ENCODE measurements around the gene BTNL8.
A peak's percentile ranks its signal among the peaks of the same experiment; 100 is the strongest.
"Not testable (repeated sequence)": the region's sequence is repeated elsewhere in the genome, so short reads cannot be mapped to it uniquely, and the experiment has no call there.

The BTNL8 gene

GRCh38 chr5:180869587-180869986, 29.4 kb upstream of the BTNL8 start:
- H3K4me1 Mint-ChIP-seq (ENCODE audit: low read depth), result peaks cover 12% of the 10 kb centered on the region
- no peaks in the 10 kb centered on the region for H3K36me3 Mint-ChIP-seq (ENCODE audit: low read depth)
- no peaks in the 10 kb centered on the region for H3K9me3 Mint-ChIP-seq
- no peak overlapping the region for H3K4me3 Mint-ChIP-seq
- H3K27me3 Mint-ChIP-seq (ENCODE audit: low read depth), result peaks cover 20% of the 10 kb centered on the region
- DNase-seq (ENCODE audit: low spot score), result no peak
- H3K27ac Mint-ChIP-seq, result no peak overlapping the region

GRCh38 chr5:180870276-180871068, 28.5 kb upstream of the BTNL8 start:
- Mint-ChIP-seq H3K27ac (no peak overlapping the region), H3K4me3 (no peak overlapping the region), H3K9me3 (no peaks in the 10 kb centered on the region), H3K36me3 (ENCODE audit: low read depth) (no peaks in the 10 kb centered on the region), H3K4me1 (ENCODE audit: low read depth) (peaks cover 12% of the 10 kb centered on the region), H3K27me3 (ENCODE audit: low read depth) (peaks cover 20% of the 10 kb centered on the region)
- DNase-seq (ENCODE audit: low spot score), result no peak

GRCh38 chr5:180872419-180872818, 26.5 kb upstream of the BTNL8 start:
- DNase-seq (ENCODE audit: low spot score), result no peak
- H3K27ac Mint-ChIP-seq, result no peak overlapping the region
- no peak overlapping the region for H3K4me3 Mint-ChIP-seq

GRCh38 chr5:180873615-180874520, 25.1 kb upstream of the BTNL8 start:
- peaks cover 10% of the 10 kb centered on the region for H3K4me1 Mint-ChIP-seq (ENCODE audit: low read depth)
- H3K4me3 Mint-ChIP-seq, result no peak overlapping the region
- no peaks in the 10 kb centered on the region for H3K36me3 Mint-ChIP-seq (ENCODE audit: low read depth)
- H3K27me3 Mint-ChIP-seq (ENCODE audit: low read depth), result peaks cover 10% of the 10 kb centered on the region
- H3K27ac Mint-ChIP-seq, result peak overlapping the region; percentile 79
- H3K9me3 Mint-ChIP-seq, result no peaks in the 10 kb centered on the region
- DNase-seq (ENCODE audit: low spot score), result no peak

More at GRCh38 chr5:180872419-180872818, 26.5 kb upstream of the BTNL8 start:
- no peaks in the 10 kb centered on the region for H3K36me3 Mint-ChIP-seq (ENCODE audit: low read depth)
- H3K9me3 Mint-ChIP-seq, result no peaks in the 10 kb centered on the region
- peaks cover 16% of the 10 kb centered on the region for H3K27me3 Mint-ChIP-seq (ENCODE audit: low read depth)
- peaks cover 12% of the 10 kb centered on the region for H3K4me1 Mint-ChIP-seq (ENCODE audit: low read depth)

- Mint-ChIP-seq H3K4me3 (no peak overlapping the region), H3K36me3 (ENCODE audit: low read depth) (no peaks in the 10 kb centered on the region), H3K27me3 (ENCODE audit: low read depth) (peaks cover 14% of the 10 kb centered on the region), H3K4me1 (ENCODE audit: low read depth) (peaks cover 9% of the 10 kb centered on the region), H3K27ac (no peak overlapping the region), H3K9me3 (no peaks in the 10 kb centered on the region)
- no peak for DNase-seq (ENCODE audit: low spot score)
Measured at GRCh38 chr5:180874804-180875582, 24.0 kb upstream of the BTNL8 start.

GRCh38 chr5:180875860-180876426, 23.0 kb upstream of the BTNL8 start:
- H3K27me3 Mint-ChIP-seq (ENCODE audit: low read depth), result peaks cover 14% of the 10 kb centered on the region
- H3K9me3 Mint-ChIP-seq, result no peaks in the 10 kb centered on the region
- H3K36me3 Mint-ChIP-seq (ENCODE audit: low read depth), result no peaks in the 10 kb centered on the region
- no peak overlapping the region for H3K4me3 Mint-ChIP-seq
- DNase-seq (ENCODE audit: low spot score), result no peak
- H3K27ac Mint-ChIP-seq, result no peak overlapping the region
- H3K4me1 Mint-ChIP-seq (ENCODE audit: low read depth), result peaks cover 9% of the 10 kb centered on the region

GRCh38 chr5:180885845-180886529, 13.0 kb upstream of the BTNL8 start:
- peaks cover 25% of the 10 kb centered on the region for H3K27me3 Mint-ChIP-seq (ENCODE audit: low read depth)
- H3K4me1 Mint-ChIP-seq (ENCODE audit: low read depth); H3K4me3 Mint-ChIP-seq; H3K9me3 Mint-ChIP-seq; H3K27ac Mint-ChIP-seq; DNase-seq (ENCODE audit: low spot score); H3K36me3 Mint-ChIP-seq (ENCODE audit: low read depth): not testable (repeated sequence)

- no peak for DNase-seq (ENCODE audit: low spot score)
- Mint-ChIP-seq H3K9me3 (no peaks in the 10 kb centered on the region), H3K36me3 (ENCODE audit: low read depth) (no peaks in the 10 kb centered on the region)
Measured at GRCh38 chr5:180889381-180889780, 9.6 kb upstream of the BTNL8 start.

GRCh38 chr5:180895330-180895729, 3.6 kb upstream of the BTNL8 start:
- DNase-seq (ENCODE audit: low spot score); H3K4me3 Mint-ChIP-seq; H3K4me1 Mint-ChIP-seq (ENCODE audit: low read depth); H3K9me3 Mint-ChIP-seq; H3K36me3 Mint-ChIP-seq (ENCODE audit: low read depth); H3K27ac Mint-ChIP-seq: not testable (repeated sequence)
- H3K27me3 Mint-ChIP-seq (ENCODE audit: low read depth), result peaks cover 16% of the 10 kb centered on the region

More at GRCh38 chr5:180889381-180889780, 9.6 kb upstream of the BTNL8 start:
- Mint-ChIP-seq H3K27ac (no peak overlapping the region), H3K4me1 (ENCODE audit: low read depth) (no peaks in the 10 kb centered on the region), H3K27me3 (ENCODE audit: low read depth) (peaks cover 23% of the 10 kb centered on the region), H3K4me3 (no peak overlapping the region)

- H3K27ac Mint-ChIP-seq, result no peak overlapping the region
- H3K27me3 Mint-ChIP-seq (ENCODE audit: low read depth), result no peaks in the 10 kb centered on the region
- DNase-seq (ENCODE audit: low spot score), result no peak
- H3K4me3 Mint-ChIP-seq, result no peak overlapping the region
- H3K9me3 Mint-ChIP-seq, result no peaks in the 10 kb centered on the region
- no peaks in the 10 kb centered on the region for H3K36me3 Mint-ChIP-seq (ENCODE audit: low read depth)
- H3K4me1 Mint-ChIP-seq (ENCODE audit: low read depth), result no peaks in the 10 kb centered on the region
Measured at GRCh38 chr5:180900178-180900577, 1.2 kb downstream of the BTNL8 start.

GRCh38 chr5:180901319-180902009, 2.5 kb downstream of the BTNL8 start:
- Mint-ChIP-seq H3K36me3 (ENCODE audit: low read depth) (no peaks in the 10 kb centered on the region), H3K4me1 (ENCODE audit: low read depth) (no peaks in the 10 kb centered on the region), H3K27me3 (ENCODE audit: low read depth) (no peaks in the 10 kb centered on the region), H3K27ac (no peak overlapping the region), H3K4me3 (no peak overlapping the region), H3K9me3 (no peaks in the 10 kb centered on the region)
- no peak for DNase-seq (ENCODE audit: low spot score)

- DNase-seq (ENCODE audit: low spot score), result no peak
- Mint-ChIP-seq H3K36me3 (ENCODE audit: low read depth) (no peaks in the 10 kb centered on the region), H3K27me3 (ENCODE audit: low read depth) (no peaks in the 10 kb centered on the region), H3K4me3 (no peak overlapping the region), H3K4me1 (ENCODE audit: low read depth) (no peaks in the 10 kb centered on the region), H3K9me3 (no peaks in the 10 kb centered on the region), H3K27ac (no peak overlapping the region)
Measured at GRCh38 chr5:180908400-180908799, 9.4 kb downstream of the BTNL8 start.
